ENCODE results near the gene VAV3.

DNA sequence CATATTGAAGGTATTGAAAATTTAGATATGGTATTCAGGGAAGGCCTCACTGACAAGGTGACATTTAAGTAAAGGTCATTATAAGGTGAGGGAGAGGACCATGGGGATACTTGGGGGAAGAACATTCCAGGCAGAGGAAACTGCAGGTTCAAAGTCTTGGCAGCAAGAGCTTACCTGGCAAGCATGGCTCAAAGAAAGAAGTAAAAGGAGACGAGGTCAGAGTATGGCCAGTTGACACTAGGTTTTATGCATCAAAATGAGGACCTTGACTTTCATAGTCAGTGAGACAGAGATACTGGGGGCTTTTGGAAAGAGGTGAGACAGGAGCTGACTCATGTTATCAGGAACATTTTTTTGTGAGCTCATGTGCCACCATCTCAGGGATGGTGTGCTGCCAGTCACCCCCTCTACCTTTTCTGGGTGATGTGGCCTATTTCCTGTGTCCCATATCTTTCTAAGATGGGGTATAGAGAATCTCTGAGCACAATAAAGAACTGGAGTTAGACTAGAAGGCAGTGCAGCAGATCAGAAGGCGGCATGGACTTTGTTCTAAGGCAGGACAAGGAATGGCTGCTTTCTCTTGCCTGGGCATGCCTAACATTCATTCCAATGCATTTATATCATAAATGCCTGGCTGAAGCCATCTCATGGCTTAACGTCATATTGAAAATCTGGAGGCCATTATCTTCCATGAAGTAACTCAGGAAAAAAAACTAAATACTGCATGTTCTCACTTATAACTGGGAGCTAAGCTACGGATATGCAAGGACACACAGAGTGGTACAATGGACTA, 417.4 kb downstream of the VAV3 start:
- TF ChIP-seq, protein P1, sequence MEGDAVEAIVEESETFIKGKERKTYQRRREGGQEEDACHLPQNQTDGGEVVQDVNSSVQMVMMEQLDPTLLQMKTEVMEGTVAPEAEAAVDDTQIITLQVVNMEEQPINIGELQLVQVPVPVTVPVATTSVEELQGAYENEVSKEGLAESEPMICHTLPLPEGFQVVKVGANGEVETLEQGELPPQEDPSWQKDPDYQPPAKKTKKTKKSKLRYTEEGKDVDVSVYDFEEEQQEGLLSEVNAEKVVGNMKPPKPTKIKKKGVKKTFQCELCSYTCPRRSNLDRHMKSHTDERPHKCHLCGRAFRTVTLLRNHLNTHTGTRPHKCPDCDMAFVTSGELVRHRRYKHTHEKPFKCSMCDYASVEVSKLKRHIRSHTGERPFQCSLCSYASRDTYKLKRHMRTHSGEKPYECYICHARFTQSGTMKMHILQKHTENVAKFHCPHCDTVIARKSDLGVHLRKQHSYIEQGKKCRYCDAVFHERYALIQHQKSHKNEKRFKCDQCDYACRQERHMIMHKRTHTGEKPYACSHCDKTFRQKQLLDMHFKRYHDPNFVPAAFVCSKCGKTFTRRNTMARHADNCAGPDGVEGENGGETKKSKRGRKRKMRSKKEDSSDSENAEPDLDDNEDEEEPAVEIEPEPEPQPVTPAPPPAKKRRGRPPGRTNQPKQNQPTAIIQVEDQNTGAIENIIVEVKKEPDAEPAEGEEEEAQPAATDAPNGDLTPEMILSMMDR (IDR thresholded peaks at IDR 0.05; ENCODE audit: insufficient read depth, low read depth, low read length), result no peak
- no peak for TF ChIP-seq EZH2 (IDR thresholded peaks at IDR 0.05; ENCODE audit: insufficient read depth, low read length)

All from astrocyte (in vitro differentiated cells and primary cell).